CD4-positive, alpha-beta T cell treated with Interleukin-1 beta for 1 hour (primary cell): Measurements from ENCODE around the gene MT1G.
"Not testable (repeated sequence)": the region's sequence is repeated elsewhere in the genome, so short reads cannot be mapped to it uniquely, and the experiment has no call there.

Source experiments
- DNase-seq, 2 donors: peaks; one replicate each; pipeline ENCODE4 v3.0.0-alpha.2; 2020 to 2022

The MT1G gene

GRCh38 chr16:56684256-56684925 is 16.5 kb upstream of the MT1G start:
- no peak for DNase-seq

GRCh38 chr16:56683424-56684172 is 15.7 kb upstream of the MT1G start:
- DNase-seq = no peak

- DNase-seq = no peak
These were observed 15.0 kb upstream of the MT1G start for GRCh38 chr16:56682703-56683397.

- peak; percentile 88 for DNase-seq
These were observed 14.3 kb upstream of the MT1G start, which contains the start of gene MT1X for GRCh38 chr16:56681939-56682702. Gene MT1X, plus strand, starts transcription at chr16:56682470. Its CDS starts 71 bp downstream, at chr16:56682541.

GRCh38 chr16:56679818-56680217 is 12.0 kb upstream of the MT1G start:
- DNase-seq = no peak

GRCh38 chr16:56679078-56679730 is 11.3 kb upstream of the MT1G start:
- DNase-seq = no peak

- no peak for DNase-seq
These were observed 9.6 kb upstream of the MT1G start for GRCh38 chr16:56677474-56677873.

- peak; percentile 16 to 37 for DNase-seq
These were observed 7.9 kb upstream of the MT1G start for GRCh38 chr16:56675685-56676210.

- DNase-seq = not testable (repeated sequence)
These were observed 6.7 kb upstream of the MT1G start for GRCh38 chr16:56674570-56674969.

GRCh38 chr16:56673921-56674320 is 6.1 kb upstream of the MT1G start:
- DNase-seq = peak; percentile 20 to 27

GRCh38 chr16:56672761-56673536 is 5.1 kb upstream of the MT1G start:
- DNase-seq = no peak

GRCh38 chr16:56672171-56672570 is 4.3 kb upstream of the MT1G start:
- not testable (repeated sequence) for DNase-seq

- not testable (repeated sequence) for DNase-seq
These were observed 3.8 kb upstream of the MT1G start for GRCh38 chr16:56671691-56672090.

- no peak for DNase-seq
These were observed 2.7 kb upstream of the MT1G start for GRCh38 chr16:56670620-56670934.

GRCh38 chr16:56669840-56670619 is 2.2 kb upstream of the MT1G start:
- DNase-seq = no peak

- DNase-seq = no peak
These were observed 1.4 kb upstream of the MT1G start, which contains the start of gene MT1H for GRCh38 chr16:56669005-56669839. Gene MT1H, plus strand, starts transcription at chr16:56669814. Its CDS starts 71 bp downstream, at chr16:56669885.

GRCh38 chr16:56665286-56666261 is 2.3 kb downstream of the MT1G start:
- DNase-seq = not testable (repeated sequence)

GRCh38 chr16:56664506-56664905 is 3.4 kb downstream of the MT1G start:
- DNase-seq = no peak
